ENCODE results near the gene PSTPIP2.

PSTPIP2 gene

GRCh38 chr18:46099463-46099862 is 27.4 kb upstream of the PSTPIP2 start:
- DNase-seq: no peak
- peaks cover 9% of the 10 kb centered on the region for H3K36me3 ChIP-seq (replicated peaks)
- in situ Hi-C loops (cut with HindIII; ENCODE audit: low pct_ligation_motif_present, low sequenced_read_pairs): loop anchor here (25.0 kb wide), 1 partner anchor 187 kb away; no protein-coding TSS in a partner anchor
- no peaks in the 10 kb centered on the region for H3K27me3 ChIP-seq (replicated peaks)
- H3K27ac ChIP-seq: no peak overlapping the region
- H3K4me3 ChIP-seq (ENCODE audit: low read depth, low read length): no peak overlapping the region
- no peak for TF ChIP-seq CTCF (IDR thresholded peaks at IDR 0.05; ENCODE audit: low read depth, low read length, missing control alignments)

GRCh38 chr18:46098616-46098933 is 26.5 kb upstream of the PSTPIP2 start:
- Histone ChIP-seq H3K27ac (peak overlapping the region; percentile 88), H3K36me3 (replicated peaks) (peaks cover 18% of the 10 kb centered on the region), H3K27me3 (replicated peaks) (no peaks in the 10 kb centered on the region), H3K4me3 (ENCODE audit: low read depth, low read length) (peak overlapping the region; percentile 100)
- no peak for DNase-seq
- in situ Hi-C loops (cut with HindIII; ENCODE audit: low pct_ligation_motif_present, low sequenced_read_pairs): loop anchor here (25.0 kb wide), 1 partner anchor 186 kb away; no protein-coding TSS in a partner anchor
- no peak for TF ChIP-seq CTCF (IDR thresholded peaks at IDR 0.05; ENCODE audit: low read depth, low read length, missing control alignments)

GRCh38 chr18:46097801-46098615 is 25.9 kb upstream of the PSTPIP2 start, which contains the start of gene ATP5F1A:
Gene ATP5F1A, minus strand, starts transcription at chr18:46098296. Its CDS starts 65 bp downstream, at chr18:46098231.
- in situ Hi-C loops (cut with HindIII; ENCODE audit: low pct_ligation_motif_present, low sequenced_read_pairs): loop anchor here (25.0 kb wide), 1 partner anchor 186 kb away; no protein-coding TSS in a partner anchor
- no peak for TF ChIP-seq CTCF (IDR thresholded peaks at IDR 0.05; ENCODE audit: low read depth, low read length, missing control alignments)
- Histone ChIP-seq H3K27ac (peak within 1 kb of the TSS; percentile 88), H3K36me3 (replicated peaks) (peaks cover 23% of the 10 kb centered on the region), H3K27me3 (replicated peaks) (no peaks in the 10 kb centered on the region), H3K4me3 (ENCODE audit: low read depth, low read length) (peak within 1 kb of the TSS; percentile 100)
- DNase-seq: peak; percentile 84

GRCh38 chr18:46097431-46097800 is 25.4 kb upstream of the PSTPIP2 start:
- in situ Hi-C loops (cut with HindIII; ENCODE audit: low pct_ligation_motif_present, low sequenced_read_pairs): loop anchor here (25.0 kb wide), 1 partner anchor 185 kb away; no protein-coding TSS in a partner anchor
- no peak for DNase-seq
- H3K27me3 ChIP-seq (replicated peaks): no peaks in the 10 kb centered on the region

GRCh38 chr18:46096651-46097300 is 24.7 kb upstream of the PSTPIP2 start:
- no peak for TF ChIP-seq CTCF (IDR thresholded peaks at IDR 0.05; ENCODE audit: low read depth, low read length, missing control alignments)
- DNase-seq: no peak
- H3K4me3 ChIP-seq (ENCODE audit: low read depth, low read length): peak overlapping the region; percentile 100
- H3K27ac ChIP-seq: peak overlapping the region; percentile 88
- peaks cover 28% of the 10 kb centered on the region for H3K36me3 ChIP-seq (replicated peaks)
- in situ Hi-C loops (cut with HindIII; ENCODE audit: low pct_ligation_motif_present, low sequenced_read_pairs): loop anchor here (25.0 kb wide), 1 partner anchor 184 kb away; no protein-coding TSS in a partner anchor
- no peaks in the 10 kb centered on the region for H3K27me3 ChIP-seq (replicated peaks)

More at GRCh38 chr18:46097431-46097800, 25.4 kb upstream of the PSTPIP2 start:
- no peak for TF ChIP-seq CTCF (IDR thresholded peaks at IDR 0.05; ENCODE audit: low read depth, low read length, missing control alignments)
- Histone ChIP-seq H3K4me3 (ENCODE audit: low read depth, low read length) (peak overlapping the region; percentile 100), H3K36me3 (replicated peaks) (peaks cover 26% of the 10 kb centered on the region), H3K27ac (peak overlapping the region; percentile 88)

All from brain microvascular endothelial cell (primary cell).